Activated naive CD8-positive, alpha-beta T cell (primary cell): ENCODE measurements around the gene TTC27.

Experiments
- H3K27ac Mint-ChIP-seq: one replicate; pipeline ENCODE4 v1.8.0; 2021; ENCODE audit warnings: mixed read lengths
- H3K27me3 Mint-ChIP-seq: one replicate; pipeline ENCODE4 v1.8.0; 2021; ENCODE audit warnings: mixed read lengths
- H3K36me3 Mint-ChIP-seq: one replicate; pipeline ENCODE4 v1.8.0; 2021; ENCODE audit warnings: mixed read lengths
- H3K4me1 Mint-ChIP-seq: one replicate; pipeline ENCODE4 v1.8.0; 2021; ENCODE audit warnings: low read depth, mixed read lengths
- H3K4me3 Mint-ChIP-seq: one replicate; pipeline ENCODE4 v1.8.0; 2021; ENCODE audit warnings: mild to moderate bottlenecking, mixed read lengths
- H3K9me3 Mint-ChIP-seq: one replicate; pipeline ENCODE4 v1.8.0; 2021; ENCODE audit warnings: low read depth, mixed read lengths

Gene TTC27

GRCh38 chr2:32810909-32811495, 183.2 kb downstream of the TTC27 start:
- Mint-ChIP-seq H3K36me3 (peaks cover 43% of the 10 kb centered on the region), H3K27ac (no peak overlapping the region), H3K27me3 (no peaks in the 10 kb centered on the region), H3K4me3 (no peak overlapping the region), H3K4me1 (no peaks in the 10 kb centered on the region), H3K9me3 (no peaks in the 10 kb centered on the region)

GRCh38 chr2:32811696-32812095, 183.8 kb downstream of the TTC27 start:
- H3K27me3 Mint-ChIP-seq = no peaks in the 10 kb centered on the region
- H3K4me3 Mint-ChIP-seq = no peak overlapping the region
- H3K36me3 Mint-ChIP-seq = peaks cover 46% of the 10 kb centered on the region
- H3K4me1 Mint-ChIP-seq = no peaks in the 10 kb centered on the region
- H3K27ac Mint-ChIP-seq = no peak overlapping the region
- H3K9me3 Mint-ChIP-seq = no peaks in the 10 kb centered on the region

- Mint-ChIP-seq H3K27me3 (no peaks in the 10 kb centered on the region), H3K36me3 (peaks cover 50% of the 10 kb centered on the region), H3K9me3 (no peaks in the 10 kb centered on the region), H3K4me1 (no peaks in the 10 kb centered on the region), H3K27ac (no peak overlapping the region), H3K4me3 (no peak overlapping the region)
These were observed 184.5 kb downstream of the TTC27 start for GRCh38 chr2:32812316-32812715.

GRCh38 chr2:32820088-32820487, 192.2 kb downstream of the TTC27 start:
- Mint-ChIP-seq H3K4me1 (no peaks in the 10 kb centered on the region), H3K27ac (no peak overlapping the region), H3K9me3 (no peaks in the 10 kb centered on the region), H3K36me3 (peaks cover 37% of the 10 kb centered on the region), H3K4me3 (no peak overlapping the region), H3K27me3 (no peaks in the 10 kb centered on the region)

- no peaks in the 10 kb centered on the region for H3K27me3 Mint-ChIP-seq
- H3K9me3 Mint-ChIP-seq = no peaks in the 10 kb centered on the region
- H3K36me3 Mint-ChIP-seq = peaks cover 38% of the 10 kb centered on the region
- H3K4me1 Mint-ChIP-seq = no peaks in the 10 kb centered on the region
- no peak overlapping the region for H3K27ac Mint-ChIP-seq
- H3K4me3 Mint-ChIP-seq = no peak overlapping the region
These were observed 192.9 kb downstream of the TTC27 start for GRCh38 chr2:32820701-32821100.

- H3K9me3 Mint-ChIP-seq = peaks cover 8% of the 10 kb centered on the region
- no peak overlapping the region for H3K4me3 Mint-ChIP-seq
- H3K4me1 Mint-ChIP-seq = no peaks in the 10 kb centered on the region
- no peaks in the 10 kb centered on the region for H3K27me3 Mint-ChIP-seq
- H3K27ac Mint-ChIP-seq = peak overlapping the region; percentile 19
- peaks cover 26% of the 10 kb centered on the region for H3K36me3 Mint-ChIP-seq
These were observed 196.4 kb downstream of the TTC27 start for GRCh38 chr2:32824070-32824809.

- Mint-ChIP-seq H3K4me3 (no peak overlapping the region), H3K36me3 (peaks cover 18% of the 10 kb centered on the region), H3K27me3 (no peaks in the 10 kb centered on the region), H3K27ac (no peak overlapping the region), H3K9me3 (peaks cover 19% of the 10 kb centered on the region), H3K4me1 (no peaks in the 10 kb centered on the region)
These were observed 197.5 kb downstream of the TTC27 start for GRCh38 chr2:32825291-32825712.

- Mint-ChIP-seq H3K4me1 (no peaks in the 10 kb centered on the region), H3K36me3 (peaks cover 7% of the 10 kb centered on the region), H3K9me3 (peaks cover 28% of the 10 kb centered on the region), H3K27me3 (no peaks in the 10 kb centered on the region), H3K27ac (no peak overlapping the region), H3K4me3 (no peak overlapping the region)
These were observed 202.3 kb downstream of the TTC27 start for GRCh38 chr2:32830196-32830595.

- Mint-ChIP-seq H3K9me3 (peaks cover 28% of the 10 kb centered on the region), H3K36me3 (no peaks in the 10 kb centered on the region), H3K4me3 (no peak overlapping the region), H3K27ac (no peak overlapping the region), H3K27me3 (peaks cover 3% of the 10 kb centered on the region), H3K4me1 (no peaks in the 10 kb centered on the region)
These were observed 205.0 kb downstream of the TTC27 start for GRCh38 chr2:32832821-32833220.

- no peak overlapping the region for H3K27ac Mint-ChIP-seq
- no peak overlapping the region for H3K4me3 Mint-ChIP-seq
- H3K9me3 Mint-ChIP-seq = peaks cover 23% of the 10 kb centered on the region
- no peaks in the 10 kb centered on the region for H3K4me1 Mint-ChIP-seq
- peaks cover 3% of the 10 kb centered on the region for H3K27me3 Mint-ChIP-seq
- H3K36me3 Mint-ChIP-seq = no peaks in the 10 kb centered on the region
These were observed 205.9 kb downstream of the TTC27 start for GRCh38 chr2:32833709-32834108.

- H3K4me1 Mint-ChIP-seq = no peaks in the 10 kb centered on the region
- peaks cover 10% of the 10 kb centered on the region for H3K9me3 Mint-ChIP-seq
- H3K36me3 Mint-ChIP-seq = no peaks in the 10 kb centered on the region
- H3K4me3 Mint-ChIP-seq = no peak overlapping the region
- H3K27ac Mint-ChIP-seq = no peak overlapping the region
- H3K27me3 Mint-ChIP-seq = peaks cover 3% of the 10 kb centered on the region
These were observed 207.3 kb downstream of the TTC27 start for GRCh38 chr2:32835148-32835547.

GRCh38 chr2:32836933-32837332, 209.1 kb downstream of the TTC27 start:
- no peaks in the 10 kb centered on the region for H3K36me3 Mint-ChIP-seq
- H3K27ac Mint-ChIP-seq = no peak overlapping the region
- H3K4me3 Mint-ChIP-seq = no peak overlapping the region
- H3K27me3 Mint-ChIP-seq = peaks cover 3% of the 10 kb centered on the region
- H3K9me3 Mint-ChIP-seq = no peaks in the 10 kb centered on the region
- no peaks in the 10 kb centered on the region for H3K4me1 Mint-ChIP-seq

GRCh38 chr2:32838418-32838817, 210.6 kb downstream of the TTC27 start:
- peaks cover 3% of the 10 kb centered on the region for H3K27me3 Mint-ChIP-seq
- no peaks in the 10 kb centered on the region for H3K4me1 Mint-ChIP-seq
- H3K36me3 Mint-ChIP-seq = no peaks in the 10 kb centered on the region
- H3K27ac Mint-ChIP-seq = no peak overlapping the region
- H3K4me3 Mint-ChIP-seq = no peak overlapping the region
- H3K9me3 Mint-ChIP-seq = no peaks in the 10 kb centered on the region

GRCh38 chr2:32838949-32839348, 211.1 kb downstream of the TTC27 start:
- H3K4me1 Mint-ChIP-seq = no peaks in the 10 kb centered on the region
- H3K36me3 Mint-ChIP-seq = no peaks in the 10 kb centered on the region
- H3K9me3 Mint-ChIP-seq = no peaks in the 10 kb centered on the region
- no peak overlapping the region for H3K27ac Mint-ChIP-seq
- no peak overlapping the region for H3K4me3 Mint-ChIP-seq
- peaks cover 3% of the 10 kb centered on the region for H3K27me3 Mint-ChIP-seq

GRCh38 chr2:32841931-32842898, 214.4 kb downstream of the TTC27 start:
- no peaks in the 10 kb centered on the region for H3K36me3 Mint-ChIP-seq
- peaks cover 2% of the 10 kb centered on the region for H3K27me3 Mint-ChIP-seq
- H3K9me3 Mint-ChIP-seq = no peaks in the 10 kb centered on the region
- no peaks in the 10 kb centered on the region for H3K4me1 Mint-ChIP-seq
- no peak overlapping the region for H3K4me3 Mint-ChIP-seq
- no peak overlapping the region for H3K27ac Mint-ChIP-seq
